IPS DF 4.7 (cell line): ENCODE results near the gene CNOT9.

Experiments
- DNase-seq: peaks from one replicate; pipeline ENCODE4 v3.0.0-alpha.2; 2013; ENCODE audit warnings: low spot score; ENCODE audit errors: extremely low read depth

CNOT9 gene

GRCh38 chr2:218644721-218645120 is 76.1 kb downstream of the CNOT9 start:
- DNase-seq, result no peak

GRCh38 chr2:218645126-218645525 is 76.5 kb downstream of the CNOT9 start:
- no peak for DNase-seq
